A549 (cell line): ENCODE measurements around the gene PBX3. TPM values are rescaled to one million over a fixed set of nuclear protein-coding genes. Genes with fewer than 3 reads are reported as not detected.

Source experiments
- ATAC-seq, 2 experiments: fragments of 200-7000 bp in 1 of 2; fragments of >200 bp in 1 of 2; cut with Nextera tagmentation in 1 of 2; cut with Tn5 transposase in 1 of 2; 3 replicates each; pipeline versions ENCODE4 v1.8.0 to v1.9.1; 2018 to 2020; ENCODE audit warnings: mild to moderate bottlenecking in 1 of 2, moderate library complexity in 1 of 2
- CTCF ChIA-PET: fragments of 300-600 bp; sonication (Branson Sonifier 250); formaldehyde crosslinking; extraction: SDS; loops from one replicate; lab custom pipeline; 2021; ENCODE audit warnings: antibody characterized with exemption, inconsistent platforms; lab: Yijun Ruan, JAX
- POLR2A ChIA-PET: fragments of 350-600 bp; formaldehyde crosslinking; extraction: SDS; loops from one replicate; lab custom pipeline; 2021; ENCODE audit warnings: antibody characterized with exemption, inconsistent platforms; lab: Yijun Ruan, JAX
- DNase-seq, 2 experiments: peaks; one replicate each; pipeline versions ENCODE4 v3.0.0 to v3.0.0-alpha.2; 2011 to 2016; ENCODE audit warnings: low read depth in 1 of 2, low spot score in 1 of 2
- FAIRE-seq: peaks from 2 replicates; lab custom pipeline; 2011; peaks lifted over from hg19 to GRCh38; lab: Jason Lieb, UNC
- H3K27ac ChIP-seq, 2 experiments: fragments of >200 bp; sonication (Bioruptor Twin); formaldehyde crosslinking; 3 replicates each; pipeline ENCODE4 v1.5.1; 2016 to 2017
- H3K4me1 ChIP-seq: fragments of >200 bp; sonication (Bioruptor Twin); formaldehyde crosslinking; 3 replicates; pipeline ENCODE4 v1.6.1; 2016
- H3K4me2 ChIP-seq: fragments of >200 bp; sonication (Bioruptor Twin); formaldehyde crosslinking; 3 replicates; pipeline ENCODE4 v1.6.1; 2016
- H3K4me3 ChIP-seq: fragments of >200 bp; sonication (Bioruptor Twin); formaldehyde crosslinking; 3 replicates; pipeline ENCODE4 v1.5.1; 2016
- H3K9me3 ChIP-seq: fragments of >200 bp; sonication (Bioruptor Twin); formaldehyde crosslinking; 3 replicates; pipeline ENCODE4 v1.6.1; 2016
- CBX2 ChIP-seq: fragments of 200-600 bp; sonication (generic); IDR thresholded peaks from 2 replicates; pipeline ENCODE4 v1.6.1; 2016; ENCODE audit warnings: low read depth, mild to moderate bottlenecking, borderline replicate concordance
- CBX8 ChIP-seq: fragments of 200-600 bp; sonication (generic); IDR thresholded peaks from 2 replicates; pipeline ENCODE4 v1.6.1; 2016
- CEBPB ChIP-seq, 2 experiments: fragments of >200 bp in 1 of 2; sonication (Bioruptor Twin) in 1 of 2; formaldehyde crosslinking in 1 of 2; IDR thresholded peaks; 2 replicates each; pipeline ENCODE4 v1.6.1; 2012 to 2016
- CHD2 ChIP-seq: fragments of 150-350 bp; IDR thresholded peaks from 2 replicates; pipeline ENCODE4 v1.6.1; 2014; ENCODE audit warnings: low read length; ENCODE audit not compliant: partially characterized antibody
- CHD4 ChIP-seq: fragments of 200-600 bp; sonication (generic); IDR thresholded peaks from 2 replicates; pipeline ENCODE4 v1.6.1; 2016; ENCODE audit warnings: antibody characterized with exemption, mild to moderate bottlenecking, borderline replicate concordance
- EHF ChIP-seq: fragments of 250-450 bp; sonication (Bioruptor Pico); IDR thresholded peaks from 2 replicates; pipeline ENCODE4 v1.5.0; 2020; ENCODE audit warnings: mild to moderate bottlenecking
- FOSB ChIP-seq: fragments of 250-450 bp; sonication (Bioruptor Pico); IDR thresholded peaks from 2 replicates; pipeline ENCODE4 v1.5.0; 2020; ENCODE audit warnings: mild to moderate bottlenecking, moderate library complexity
- FOXS1 ChIP-seq: fragments of 250-450 bp; sonication (Bioruptor Pico); IDR thresholded peaks from 2 replicates; pipeline ENCODE4 v1.5.0; 2020; ENCODE audit warnings: mild to moderate bottlenecking, moderate library complexity
- GATA3 ChIP-seq: IDR thresholded peaks from 2 replicates; pipeline ENCODE4 v1.6.1; 2012; ENCODE audit warnings: borderline replicate concordance
- HDAC2 ChIP-seq: fragments of 200-600 bp; sonication (generic); IDR thresholded peaks from 2 replicates; pipeline ENCODE4 v1.6.1; 2016
- HOXB5 ChIP-seq: fragments of 250-450 bp; sonication (Bioruptor Pico); IDR thresholded peaks from 2 replicates; pipeline ENCODE4 v1.5.0; 2020; ENCODE audit warnings: mild to moderate bottlenecking, moderate library complexity
- JUN ChIP-seq, 2 experiments: fragments of >200 bp; sonication (Bioruptor Twin); formaldehyde crosslinking; IDR thresholded peaks; 2 replicates in 1 of 2; 3 replicates in 1 of 2; pipeline ENCODE4 v1.6.1; 2016 to 2017
- JUNB ChIP-seq: fragments of >200 bp; sonication (Bioruptor Twin); formaldehyde crosslinking; IDR thresholded peaks from 2 replicates; pipeline ENCODE4 v1.6.1; 2016
- KDM1A ChIP-seq: fragments of 200-600 bp; sonication (generic); IDR thresholded peaks from 2 replicates; pipeline ENCODE4 v1.6.1; 2016; ENCODE audit warnings: low read depth, mild to moderate bottlenecking
- MAFK ChIP-seq: fragments of 450-650 bp; IDR thresholded peaks from 2 replicates; pipeline ENCODE4 v1.6.1; 2014; ENCODE audit not compliant: partially characterized antibody
- MAZ ChIP-seq: fragments of 150-350 bp; IDR thresholded peaks from 2 replicates; pipeline ENCODE4 v1.6.1; 2014; ENCODE audit warnings: antibody characterized with exemption, low read depth, low read length, borderline replicate concordance
- NFE2L2 ChIP-seq: fragments of 150-350 bp; conservative IDR thresholded peaks from 2 replicates; pipeline ENCODE4 v1.6.1; 2014; ENCODE audit warnings: low read length
- POLR2A ChIP-seq: IDR thresholded peaks from 2 replicates; pipeline ENCODE4 v1.6.1; 2012; ENCODE audit warnings: mild to moderate bottlenecking, low read length
- RARB ChIP-seq: fragments of 250-450 bp; sonication (Bioruptor Pico); IDR thresholded peaks from 2 replicates; pipeline ENCODE4 v1.8.0; 2021; ENCODE audit warnings: mild to moderate bottlenecking, moderate library complexity
- RFX5 ChIP-seq: fragments of 450-650 bp; IDR thresholded peaks from 2 replicates; pipeline ENCODE4 v1.7.1; 2014; ENCODE audit warnings: antibody characterized with exemption, mild to moderate bottlenecking, moderate library complexity
- SMC3 ChIP-seq: fragments of >200 bp; sonication (Bioruptor Twin); formaldehyde crosslinking; IDR thresholded peaks from 3 replicates; pipeline ENCODE4 v1.6.1; 2018; ENCODE audit warnings: inconsistent platforms
- TFCP2L1 ChIP-seq: fragments of 250-450 bp; sonication (Bioruptor Pico); IDR thresholded peaks from 2 replicates; pipeline ENCODE4 v1.5.0; 2021; ENCODE audit warnings: mild to moderate bottlenecking
- ZFP36 ChIP-seq: fragments of 450-650 bp; IDR thresholded peaks from 2 replicates; pipeline ENCODE4 v1.6.1; 2014; ENCODE audit warnings: borderline replicate concordance; ENCODE audit not compliant: partially characterized antibody
- ZNF302 ChIP-seq: fragments of 250-450 bp; sonication (Bioruptor Pico); IDR thresholded peaks from 2 replicates; pipeline ENCODE4 v1.9.0; 2021; ENCODE audit warnings: inconsistent platforms, mild to moderate bottlenecking, moderate library complexity
- WGBS: methylation state at CpG from one replicate; pipeline ENCODE4 v1.1.6; 2017; ENCODE audit errors: missing lambda C conversion rate; 5-methylcytosine and 5-hydroxymethylcytosine counted together
- polyA plus RNA-seq, 4 experiments: library from polyadenylated mRNA; depleted of rRNA in 3 of 4; stranded (reverse); fragments of >200 nt; fragmentation: RNase III in 1 of 4; extraction: RNeasy Plus Mini Kit Qiagen cat#74134 plus additional on column Dnase treatment in 1 of 4; gene quantifications; 2 replicates in 3 of 4; 3 replicates in 1 of 4; pipeline ENCODE4 v1.2.3, GENCODE V29; 2011 to 2017
- TF ChIP-seq, protein P1 (sequence below): IDR thresholded peaks from 2 replicates; pipeline ENCODE4 v1.6.1; 2012
- TF ChIP-seq, protein P2 (sequence below): fragments of >200 bp; sonication (Bioruptor Twin); formaldehyde crosslinking; IDR thresholded peaks from 3 replicates; pipeline ENCODE4 v1.6.1; 2016
- TF ChIP-seq, protein P3 (sequence below): IDR thresholded peaks from 2 replicates; pipeline ENCODE4 v1.6.1; 2012
- TF ChIP-seq, protein P4 (sequence below): fragments of 150-350 bp; IDR thresholded peaks from 2 replicates; pipeline ENCODE4 v1.6.1; 2014; ENCODE audit warnings: low read depth, mild to moderate bottlenecking, low read length

The PBX3 gene
- polyA plus RNA-seq, 2 of the 4 experiments (the other 2 are of a cell fraction) = 10.7 to 23.5 TPM

DNA sequence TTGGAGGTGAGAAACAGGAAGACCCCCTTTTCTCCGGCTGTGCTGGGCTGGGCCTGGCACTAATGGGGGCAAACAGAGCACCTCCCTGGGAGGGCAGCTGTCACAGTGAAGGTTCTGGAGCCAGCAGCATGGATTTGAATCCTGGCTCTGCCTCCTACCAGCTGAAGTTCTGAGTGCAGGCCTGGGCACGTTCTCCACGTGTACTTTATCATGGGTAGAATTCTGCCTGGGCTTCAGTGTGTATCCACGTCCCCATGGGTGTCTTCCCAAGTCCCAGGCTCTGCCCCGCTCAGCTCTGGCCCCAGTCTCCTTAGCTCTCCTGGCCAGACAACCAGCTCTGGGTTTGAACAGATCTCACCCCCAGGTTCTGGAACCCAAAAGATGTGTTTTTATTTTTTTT, 223.2 kb downstream of the PBX3 start:
- DNase-seq = no peak
- ATAC-seq = no peak

DNA sequence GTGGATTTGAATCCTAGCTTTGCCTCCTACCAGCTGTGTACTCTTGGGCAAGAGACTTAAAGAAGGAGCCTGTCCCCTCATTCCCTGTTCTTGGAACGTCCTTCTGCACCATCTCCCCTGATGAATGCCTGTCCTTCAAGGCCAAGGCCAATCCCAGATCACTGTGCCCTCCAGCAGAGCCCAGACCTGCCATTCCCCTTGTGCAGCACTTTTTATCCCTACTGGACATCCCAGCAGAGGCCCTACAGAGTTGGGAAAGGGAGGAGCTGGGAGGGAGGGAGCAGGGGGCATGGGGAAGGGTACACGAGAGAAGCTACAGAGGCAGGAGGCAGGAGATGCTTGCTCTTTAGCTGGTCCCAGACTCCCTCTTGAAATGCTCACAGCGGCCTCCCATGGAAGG, 223.9 kb downstream of the PBX3 start:
- no peak overlapping the region for H3K4me2 ChIP-seq
- no peak overlapping the region for H3K4me3 ChIP-seq
- CTCF ChIA-PET = no interaction called here
- H3K4me1 ChIP-seq = no peaks in the 10 kb centered on the region
- peak in 1 of 2 experiments; percentile 24; a peak in 1 of 6 replicates for ATAC-seq
- TF ChIP-seq NFE2L2 = no peak
- TF ChIP-seq, protein P1, sequence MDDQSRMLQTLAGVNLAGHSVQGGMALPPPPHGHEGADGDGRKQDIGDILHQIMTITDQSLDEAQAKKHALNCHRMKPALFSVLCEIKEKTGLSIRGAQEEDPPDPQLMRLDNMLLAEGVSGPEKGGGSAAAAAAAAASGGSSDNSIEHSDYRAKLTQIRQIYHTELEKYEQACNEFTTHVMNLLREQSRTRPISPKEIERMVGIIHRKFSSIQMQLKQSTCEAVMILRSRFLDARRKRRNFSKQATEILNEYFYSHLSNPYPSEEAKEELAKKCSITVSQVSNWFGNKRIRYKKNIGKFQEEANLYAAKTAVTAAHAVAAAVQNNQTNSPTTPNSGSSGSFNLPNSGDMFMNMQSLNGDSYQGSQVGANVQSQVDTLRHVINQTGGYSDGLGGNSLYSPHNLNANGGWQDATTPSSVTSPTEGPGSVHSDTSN = no peak
- TF ChIP-seq JUNB = no peak
- no peak for TF ChIP-seq RARB (CRISPR knock-in tag)
- no peak for TF ChIP-seq ZFP36
- TF ChIP-seq POLR2A = no peak
- TF ChIP-seq GATA3 = no peak
- TF ChIP-seq RFX5 = no peak
- TF ChIP-seq MAFK = no peak
- TF ChIP-seq, protein P2, sequence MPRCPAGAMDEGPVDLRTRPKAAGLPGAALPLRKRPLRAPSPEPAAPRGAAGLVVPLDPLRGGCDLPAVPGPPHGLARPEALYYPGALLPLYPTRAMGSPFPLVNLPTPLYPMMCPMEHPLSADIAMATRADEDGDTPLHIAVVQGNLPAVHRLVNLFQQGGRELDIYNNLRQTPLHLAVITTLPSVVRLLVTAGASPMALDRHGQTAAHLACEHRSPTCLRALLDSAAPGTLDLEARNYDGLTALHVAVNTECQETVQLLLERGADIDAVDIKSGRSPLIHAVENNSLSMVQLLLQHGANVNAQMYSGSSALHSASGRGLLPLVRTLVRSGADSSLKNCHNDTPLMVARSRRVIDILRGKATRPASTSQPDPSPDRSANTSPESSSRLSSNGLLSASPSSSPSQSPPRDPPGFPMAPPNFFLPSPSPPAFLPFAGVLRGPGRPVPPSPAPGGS = no peak
- TF ChIP-seq SMC3 = no peak
- TF ChIP-seq JUN (IDR thresholded peaks at IDR 0.05) = no peak
- TF ChIP-seq, all 56 proteins: peak for 0
- H3K27ac ChIP-seq = no peak overlapping the region
- DNase-seq (no peak), FAIRE-seq (no peak)
- 54% methylated on average over 3 of the region's 3 CpGs for WGBS
- POLR2A ChIA-PET = no interaction called here
- H3K9me3 ChIP-seq = no peaks in the 10 kb centered on the region

More for the DNA sequence above, 223.2 kb downstream of the PBX3 start:
- TF ChIP-seq, protein P3, sequence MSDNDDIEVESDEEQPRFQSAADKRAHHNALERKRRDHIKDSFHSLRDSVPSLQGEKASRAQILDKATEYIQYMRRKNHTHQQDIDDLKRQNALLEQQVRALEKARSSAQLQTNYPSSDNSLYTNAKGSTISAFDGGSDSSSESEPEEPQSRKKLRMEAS = no peak
- TF ChIP-seq ZNF302 (CRISPR knock-in tag) = no peak
- no peak for TF ChIP-seq KDM1A
- TF ChIP-seq ZFP36 = no peak
- no peak for TF ChIP-seq HDAC2
- no peak for TF ChIP-seq FOXS1 (CRISPR knock-in tag)
- TF ChIP-seq CBX8 = no peak
- no peak for TF ChIP-seq POLR2A
- TF ChIP-seq HOXB5 (CRISPR knock-in tag) = no peak
- no peak for TF ChIP-seq CEBPB (IDR thresholded peaks at IDR 0.05)
- TF ChIP-seq FOSB (CRISPR knock-in tag) = no peak
- no peak for TF ChIP-seq TFCP2L1 (CRISPR knock-in tag)
- TF ChIP-seq CHD2 = no peak
- TF ChIP-seq CBX2 = no peak
- TF ChIP-seq JUN (IDR thresholded peaks at IDR 0.05) = no peak
- TF ChIP-seq EHF = no peak
- no peak for TF ChIP-seq JUNB
- TF ChIP-seq, protein P4, sequence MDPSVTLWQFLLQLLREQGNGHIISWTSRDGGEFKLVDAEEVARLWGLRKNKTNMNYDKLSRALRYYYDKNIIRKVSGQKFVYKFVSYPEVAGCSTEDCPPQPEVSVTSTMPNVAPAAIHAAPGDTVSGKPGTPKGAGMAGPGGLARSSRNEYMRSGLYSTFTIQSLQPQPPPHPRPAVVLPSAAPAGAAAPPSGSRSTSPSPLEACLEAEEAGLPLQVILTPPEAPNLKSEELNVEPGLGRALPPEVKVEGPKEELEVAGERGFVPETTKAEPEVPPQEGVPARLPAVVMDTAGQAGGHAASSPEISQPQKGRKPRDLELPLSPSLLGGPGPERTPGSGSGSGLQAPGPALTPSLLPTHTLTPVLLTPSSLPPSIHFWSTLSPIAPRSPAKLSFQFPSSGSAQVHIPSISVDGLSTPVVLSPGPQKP = no peak
- no peak for TF ChIP-seq CHD4
- TF ChIP-seq MAZ = no peak
- no peak overlapping the region for H3K27ac ChIP-seq
- H3K4me3 ChIP-seq = no peak overlapping the region
- WGBS = 79% methylated on average over 5 of the region's 5 CpGs
- ChIA-PET POLR2A (no interaction called here), CTCF (interaction anchor here (0.6 kb wide), 1 partner anchor 212 kb away, joined by 4 read pairs; no protein-coding TSS in a partner anchor)
- no peak for FAIRE-seq
- H3K4me2 ChIP-seq = no peak overlapping the region
- no peaks in the 10 kb centered on the region for H3K9me3 ChIP-seq
- H3K4me1 ChIP-seq = no peaks in the 10 kb centered on the region
